Mesothelial cell of epicardium (in vitro differentiated cells): ENCODE measurements around the gene CYB5RL. TPM values are rescaled to one million over a fixed set of nuclear protein-coding genes. Genes with fewer than 3 reads are reported as not detected.
"Not testable (repeated sequence)": the region's sequence is repeated elsewhere in the genome, so short reads cannot be mapped to it uniquely, and the experiment has no call there.

ENCODE experiments used
- DNase-seq, 2 experiments: peaks; one replicate each; pipeline ENCODE4 v3.0.0; 2021; ENCODE audit warnings: low spot score in 2 of 2; ENCODE audit not compliant: unreplicated experiment in 2 of 2
- H3K27ac Mint-ChIP-seq: 2 replicates; pipeline ENCODE4 v1.8.0; 2021; ENCODE audit warnings: mixed read lengths
- H3K27me3 Mint-ChIP-seq: 2 replicates; pipeline ENCODE4 v1.8.0; 2021; ENCODE audit warnings: low read depth, mixed read lengths
- H3K36me3 Mint-ChIP-seq: 2 replicates; pipeline ENCODE4 v1.8.0; 2021; ENCODE audit warnings: mixed read lengths
- H3K4me1 Mint-ChIP-seq: 2 replicates; pipeline ENCODE4 v1.8.0; 2021; ENCODE audit warnings: mixed read lengths
- H3K4me3 Mint-ChIP-seq: 2 replicates; pipeline ENCODE4 v1.8.0; 2021; ENCODE audit warnings: mild to moderate bottlenecking, moderate library complexity, mixed read lengths
- H3K9me3 Mint-ChIP-seq: 2 replicates; pipeline ENCODE4 v1.8.0; 2021; ENCODE audit warnings: mixed read lengths
- CTCF ChIP-seq: fragments of 200-600 bp; sonication (generic); IDR thresholded peaks from one replicate; pipeline ENCODE4 v1.5.0; 2021; ENCODE audit warnings: antibody characterized with exemption; ENCODE audit not compliant: unreplicated experiment
- total RNA-seq: library from RNA; stranded (reverse); gene quantifications from 3 replicates; pipeline ENCODE4 v1.2.1, GENCODE V29; 2021

CYB5RL gene
- total RNA-seq, 1 donor from 2014 or later = 8.5 TPM

- no peak for DNase-seq
- Mint-ChIP-seq H3K36me3 (peaks cover 30% of the 10 kb centered on the region), H3K9me3 (no peaks in the 10 kb centered on the region), H3K27me3 (no peaks in the 10 kb centered on the region), H3K4me1 (peaks cover 10% of the 10 kb centered on the region), H3K27ac (peak overlapping the region; percentile 35), H3K4me3 (no peak overlapping the region)
- no peak for TF ChIP-seq CTCF
Observed at GRCh38 chr1:54220004-54220811, 20.4 kb upstream of the CYB5RL start.

DNA sequence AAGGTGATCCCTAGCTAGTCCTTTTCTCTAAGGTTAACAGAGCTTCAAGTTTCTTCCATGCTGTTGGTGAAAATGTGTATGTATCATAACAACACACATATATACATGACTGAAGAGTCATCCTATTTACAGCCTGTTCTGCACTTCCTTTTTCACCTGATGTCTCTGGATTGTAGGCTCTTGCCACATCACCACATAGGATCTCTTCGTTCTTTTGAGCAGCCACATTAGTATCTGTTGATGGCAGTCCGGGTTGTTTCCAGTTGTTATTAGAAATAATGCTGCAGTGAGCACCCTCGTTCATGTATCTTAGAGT lies 19.8 kb upstream of the CYB5RL start:
- Mint-ChIP-seq H3K36me3 (peaks cover 29% of the 10 kb centered on the region), H3K27ac (peak overlapping the region; percentile 35), H3K4me1 (peaks cover 7% of the 10 kb centered on the region), H3K9me3 (no peaks in the 10 kb centered on the region), H3K27me3 (no peaks in the 10 kb centered on the region), H3K4me3 (no peak overlapping the region)
- no peak for DNase-seq
- no peak for TF ChIP-seq CTCF

DNA sequence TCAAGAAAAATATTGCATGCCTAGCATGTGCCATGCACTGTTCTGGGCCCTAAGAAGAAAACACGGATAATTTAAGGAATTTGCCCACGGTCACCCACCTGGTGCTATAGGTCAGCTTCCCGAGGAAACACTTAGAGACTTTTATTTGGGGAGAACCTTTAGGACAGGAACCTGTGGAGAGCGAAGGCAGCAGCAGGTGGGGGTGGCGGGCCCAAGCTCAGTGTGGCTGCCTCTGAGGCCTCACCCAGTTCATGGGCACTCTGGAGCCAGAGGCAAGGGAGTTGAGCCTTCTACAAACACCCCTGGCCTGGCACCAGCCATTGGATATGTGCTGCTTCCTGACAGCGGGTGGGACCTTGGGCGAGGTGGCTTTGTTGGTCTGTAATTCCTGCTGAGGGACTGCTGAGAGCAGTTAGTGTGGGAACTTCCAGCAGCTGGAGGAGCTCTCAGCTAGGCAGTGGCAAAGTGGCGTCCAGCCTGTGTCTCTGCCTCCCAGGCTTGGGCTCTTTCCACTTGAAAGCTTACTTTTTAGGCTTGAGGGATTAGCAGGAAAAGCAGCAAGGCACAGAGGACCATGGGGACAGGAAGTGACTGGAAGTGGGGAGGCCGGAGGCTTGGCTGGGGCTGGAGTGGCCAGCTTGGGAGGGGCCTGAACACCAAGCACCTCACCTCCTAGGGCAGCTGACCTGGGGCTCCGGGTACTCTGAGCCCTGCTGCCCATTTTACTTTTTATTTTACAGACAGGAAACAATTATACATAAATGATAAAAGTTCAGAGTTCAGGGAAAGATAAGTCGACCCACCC lies 19.3 kb upstream of the CYB5RL start:
- Mint-ChIP-seq H3K36me3 (peaks cover 33% of the 10 kb centered on the region), H3K27me3 (no peaks in the 10 kb centered on the region), H3K4me1 (peaks cover 7% of the 10 kb centered on the region), H3K27ac (peak overlapping the region; percentile 35), H3K4me3 (no peak overlapping the region), H3K9me3 (no peaks in the 10 kb centered on the region)
- TF ChIP-seq CTCF = no peak
- no peak for DNase-seq

GRCh38 chr1:54215523-54215922 lies 15.7 kb upstream of the CYB5RL start:
- Mint-ChIP-seq H3K27me3 (no peaks in the 10 kb centered on the region), H3K27ac (no peak overlapping the region), H3K4me1 (peaks cover 7% of the 10 kb centered on the region), H3K4me3 (no peak overlapping the region), H3K9me3 (no peaks in the 10 kb centered on the region), H3K36me3 (peaks cover 55% of the 10 kb centered on the region)
- TF ChIP-seq CTCF = no peak
- DNase-seq = no peak

- H3K36me3 Mint-ChIP-seq = peaks cover 58% of the 10 kb centered on the region
Observed at GRCh38 chr1:54212872-54213271, 13.0 kb upstream of the CYB5RL start.

DNA sequence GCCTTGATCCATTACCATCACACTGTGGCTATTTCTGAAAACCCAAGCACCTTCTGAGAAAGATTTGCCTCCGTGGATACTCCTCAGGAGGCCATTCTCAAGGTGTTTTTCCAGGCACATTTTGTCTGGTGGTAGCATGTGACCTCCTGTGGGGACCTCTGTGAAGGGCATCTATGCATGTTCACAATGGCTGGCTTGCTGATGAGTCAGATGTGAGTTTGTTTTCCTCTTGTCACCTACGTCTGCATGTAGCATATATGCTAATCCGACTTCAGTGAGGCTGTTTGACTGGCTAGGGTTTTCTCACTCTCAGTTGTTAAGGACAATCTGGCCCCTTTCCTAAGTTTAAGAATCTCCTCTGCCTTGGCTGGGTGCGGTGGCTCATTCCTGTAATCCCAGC lies 8.1 kb upstream of the CYB5RL start:
- DNase-seq = not testable (repeated sequence)

More at GRCh38 chr1:54212872-54213271, 13.0 kb upstream of the CYB5RL start:
- Mint-ChIP-seq H3K27me3 (no peaks in the 10 kb centered on the region), H3K9me3 (no peaks in the 10 kb centered on the region), H3K27ac (no peak overlapping the region), H3K4me1 (no peaks in the 10 kb centered on the region), H3K4me3 (no peak overlapping the region)
- no peak for DNase-seq
- no peak for TF ChIP-seq CTCF

More for the DNA sequence above, 8.1 kb upstream of the CYB5RL start:
- not testable (repeated sequence) for H3K27me3 Mint-ChIP-seq, H3K9me3 Mint-ChIP-seq, H3K4me3 Mint-ChIP-seq, H3K4me1 Mint-ChIP-seq, H3K27ac Mint-ChIP-seq
- H3K36me3 Mint-ChIP-seq = peaks cover 52% of the 10 kb centered on the region
